Neural cell (in vitro differentiated cells): ENCODE data around the gene TFDP2.
"Not testable (repeated sequence)": the region's sequence is repeated elsewhere in the genome, so short reads cannot be mapped to it uniquely, and the experiment has no call there.

ENCODE experiments used
- CTCF ChIP-seq: fragments of 450-650 bp; IDR thresholded peaks from 2 replicates; pipeline ENCODE4 v1.5.1; 2014; ENCODE audit warnings: antibody characterized with exemption, mild to moderate bottlenecking, moderate library complexity; ENCODE audit not compliant: poor library complexity, severe bottlenecking
- EP300 ChIP-seq: fragments of 450-650 bp; conservative IDR thresholded peaks from 2 replicates; pipeline ENCODE4 v1.6.1; 2014; ENCODE audit warnings: antibody characterized with exemption, mild to moderate bottlenecking, moderate library complexity; ENCODE audit not compliant: poor library complexity, severe bottlenecking
- EZH2 ChIP-seq: fragments of 200-600, 300-800 bp; shearing (Covaris generic), sonication (generic); IDR thresholded peaks from 2 replicates; pipeline ENCODE4 v1.6.1; 2014; ENCODE audit warnings: antibody characterized with exemption, low read length, borderline replicate concordance, mild to moderate bottlenecking; ENCODE audit not compliant: insufficient read depth, poor library complexity, severe bottlenecking
- MXI1 ChIP-seq: fragments of 450-650 bp; conservative IDR thresholded peaks from 2 replicates; pipeline ENCODE4 v1.6.1; 2014; ENCODE audit warnings: antibody characterized with exemption, mild to moderate bottlenecking; ENCODE audit not compliant: poor library complexity, severe bottlenecking
- POLR2AphosphoS5 ChIP-seq: IDR thresholded peaks from 2 replicates; pipeline ENCODE4 v1.6.1; 2012
- RAD21 ChIP-seq: fragments of 450-650 bp; conservative IDR thresholded peaks from 2 replicates; pipeline ENCODE4 v1.6.1; 2014; ENCODE audit warnings: antibody characterized with exemption, mild to moderate bottlenecking, moderate library complexity
- REST ChIP-seq: IDR thresholded peaks from 2 replicates; pipeline ENCODE4 v1.6.1; 2012; ENCODE audit warnings: borderline replicate concordance
- SMC3 ChIP-seq: fragments of 450-650 bp; conservative IDR thresholded peaks from 2 replicates; pipeline ENCODE4 v1.6.1; 2014; ENCODE audit warnings: antibody characterized with exemption, mild to moderate bottlenecking, moderate library complexity; ENCODE audit not compliant: poor library complexity
- TAF1 ChIP-seq: IDR thresholded peaks from 2 replicates; pipeline ENCODE4 v1.6.1; 2012; ENCODE audit warnings: low read depth

GRCh38 chr3:142137089-142137488 is 12.3 kb downstream of the TFDP2 start:
- TF ChIP-seq MXI1, EZH2, EP300, CTCF, RAD21, REST, TAF1, POLR2AphosphoS5, SMC3: not testable (repeated sequence)
